ENCODE results near the gene MLLT10.
A peak's percentile ranks its signal among the peaks of the same experiment; 100 is the strongest.

MLLT10 gene

GRCh38 chr10:21655236-21655635, 121.2 kb downstream of the MLLT10 start:
- DNase-seq = no peak

- DNase-seq = no peak
These were observed 121.7 kb downstream of the MLLT10 start for GRCh38 chr10:21655687-21656086.

GRCh38 chr10:21661087-21661486, 127.1 kb downstream of the MLLT10 start:
- DNase-seq = no peak

GRCh38 chr10:21661935-21662334, 127.9 kb downstream of the MLLT10 start:
- no peak for DNase-seq

GRCh38 chr10:21662635-21663034, 128.6 kb downstream of the MLLT10 start:
- no peak for DNase-seq

- no peak for DNase-seq
These were observed 134.8 kb downstream of the MLLT10 start for GRCh38 chr10:21668831-21669230.

- no peak for DNase-seq
These were observed 136.4 kb downstream of the MLLT10 start for GRCh38 chr10:21670391-21670790.

- no peak for DNase-seq
These were observed 139.6 kb downstream of the MLLT10 start for GRCh38 chr10:21673668-21674067.

GRCh38 chr10:21675157-21675796, 141.2 kb downstream of the MLLT10 start:
- peak; percentile 26 to 47 for DNase-seq

GRCh38 chr10:21677551-21677950, 143.5 kb downstream of the MLLT10 start:
- DNase-seq = no peak

GRCh38 chr10:21681156-21681555, 147.1 kb downstream of the MLLT10 start:
- no peak for DNase-seq

GRCh38 chr10:21687266-21688008, 153.4 kb downstream of the MLLT10 start:
- no peak for DNase-seq

GRCh38 chr10:21688009-21688332, 153.9 kb downstream of the MLLT10 start:
- DNase-seq = no peak

- no peak for DNase-seq
These were observed 154.8 kb downstream of the MLLT10 start for GRCh38 chr10:21688870-21689269.

- DNase-seq = no peak
These were observed 155.8 kb downstream of the MLLT10 start for GRCh38 chr10:21689881-21690280.

GRCh38 chr10:21692916-21693315, 158.9 kb downstream of the MLLT10 start:
- DNase-seq = no peak

- no peak for DNase-seq
These were observed 159.4 kb downstream of the MLLT10 start for GRCh38 chr10:21693418-21693817.

- DNase-seq = no peak
These were observed 160.6 kb downstream of the MLLT10 start for GRCh38 chr10:21694631-21695030.

- DNase-seq = no peak
These were observed 162.3 kb downstream of the MLLT10 start for GRCh38 chr10:21696302-21696701.

GRCh38 chr10:21699575-21699974, 165.5 kb downstream of the MLLT10 start:
- DNase-seq = no peak

- DNase-seq = no peak
These were observed 166.4 kb downstream of the MLLT10 start for GRCh38 chr10:21700474-21700873.

- DNase-seq = peak in 1 of 2 donors; percentile 52
These were observed 168.6 kb downstream of the MLLT10 start for GRCh38 chr10:21702633-21703111.

GRCh38 chr10:21705142-21705827, 171.3 kb downstream of the MLLT10 start:
- DNase-seq = no peak

- DNase-seq = no peak
These were observed 171.8 kb downstream of the MLLT10 start for GRCh38 chr10:21705828-21706176.

Data from CD4-positive, alpha-beta T cell treated with Interleukin-4 for 1 hour (primary cell).